Measurements from ENCODE around the gene ANXA10.
"Not testable (repeated sequence)": the region's sequence is repeated elsewhere in the genome, so short reads cannot be mapped to it uniquely, and the experiment has no call there.

ANXA10 gene, protein sequence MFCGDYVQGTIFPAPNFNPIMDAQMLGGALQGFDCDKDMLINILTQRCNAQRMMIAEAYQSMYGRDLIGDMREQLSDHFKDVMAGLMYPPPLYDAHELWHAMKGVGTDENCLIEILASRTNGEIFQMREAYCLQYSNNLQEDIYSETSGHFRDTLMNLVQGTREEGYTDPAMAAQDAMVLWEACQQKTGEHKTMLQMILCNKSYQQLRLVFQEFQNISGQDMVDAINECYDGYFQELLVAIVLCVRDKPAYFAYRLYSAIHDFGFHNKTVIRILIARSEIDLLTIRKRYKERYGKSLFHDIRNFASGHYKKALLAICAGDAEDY

DNA sequence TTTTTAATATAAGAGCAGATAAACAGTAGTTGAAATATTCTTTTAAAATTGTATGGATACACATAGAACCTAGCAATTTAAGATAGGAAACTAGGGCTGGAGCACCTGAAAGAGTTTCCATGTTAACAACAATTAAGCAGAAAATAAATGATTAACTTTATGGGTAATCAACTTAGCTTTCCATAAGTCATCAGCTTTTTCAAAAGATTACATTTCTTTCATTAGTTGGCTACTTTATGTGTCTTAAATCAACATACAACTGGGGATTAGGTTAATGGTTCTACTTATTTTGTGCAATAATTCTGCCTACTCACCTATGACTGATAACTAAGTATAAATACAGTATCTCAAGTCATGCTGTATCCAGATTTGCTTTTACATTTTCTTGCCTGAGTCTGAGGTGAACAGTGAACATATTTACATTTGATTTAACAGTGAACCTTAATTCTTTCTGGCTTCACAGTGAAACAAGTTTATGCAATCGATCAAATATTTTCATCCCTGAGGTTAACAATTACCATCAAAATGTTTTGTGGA lies at the start of gene ANXA10:
Gene ANXA10 (plus strand): TSS at position 362 of the 537 bp plus-strand sequence. CDS start 164 bp downstream, at position 526.
- DNase-seq (ENCODE audit: low read depth in 2 of 2) = no peak

DNA sequence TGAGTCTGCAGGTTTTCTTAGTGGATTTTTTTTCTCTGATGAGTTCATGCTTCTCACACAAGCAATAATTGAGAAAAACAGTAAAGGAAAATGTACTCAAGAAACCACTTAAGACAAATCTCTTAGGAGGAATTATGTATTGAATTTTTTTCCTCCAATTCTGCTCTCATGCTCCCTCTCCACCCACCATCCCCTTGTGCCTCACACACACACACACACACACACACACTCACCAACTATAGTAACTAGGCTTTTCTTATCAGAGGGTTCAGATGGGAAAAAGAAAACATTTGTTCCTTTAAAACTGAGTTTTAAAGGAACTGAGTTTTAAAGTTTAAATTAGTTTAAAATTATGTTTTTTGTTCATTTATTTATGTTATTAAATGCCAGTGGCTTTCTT lies 47.0 kb upstream of the ANXA10 start:
- DNase-seq (ENCODE audit: low read depth in 2 of 2) = no peak

DNA sequence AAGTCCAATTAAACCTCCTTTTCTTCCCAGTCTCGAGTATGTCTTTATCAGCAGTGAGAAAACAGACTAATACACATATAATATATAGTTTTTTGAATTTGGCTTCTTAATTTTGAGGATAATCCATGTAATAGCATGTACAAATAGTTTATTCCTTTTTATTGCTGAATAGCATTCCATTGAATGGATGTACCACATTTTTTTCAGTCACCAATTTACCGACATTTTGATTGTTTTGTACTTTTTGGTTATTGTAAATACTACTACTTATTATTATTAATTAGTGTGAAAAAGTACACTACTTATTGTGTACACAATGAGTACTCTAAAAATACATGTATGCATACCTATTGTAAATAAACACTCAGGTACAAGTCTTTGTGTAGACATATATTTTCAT lies 42.3 kb upstream of the ANXA10 start:
- no peak for DNase-seq (ENCODE audit: low read depth in 2 of 2)

DNA sequence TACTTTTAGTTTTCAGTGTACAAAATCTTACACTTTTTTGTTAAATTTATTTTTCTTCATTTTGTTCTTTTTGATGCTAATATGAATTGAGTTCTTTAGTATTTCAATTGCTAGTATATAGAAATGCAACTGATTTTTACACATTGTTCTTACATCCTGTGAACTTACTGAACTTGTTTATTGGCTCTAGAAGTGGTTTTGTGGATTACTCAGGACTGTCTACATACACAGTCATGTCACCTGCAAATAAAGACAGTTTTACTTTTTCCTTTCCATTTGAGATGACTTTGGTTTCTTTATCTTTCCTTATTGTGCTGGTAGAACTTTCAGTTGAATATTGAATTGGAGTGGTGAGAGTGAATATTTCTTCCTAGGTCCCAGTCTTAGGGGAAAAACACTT lies 40.8 kb upstream of the ANXA10 start:
- no peak for DNase-seq (ENCODE audit: low read depth in 2 of 2)

DNA sequence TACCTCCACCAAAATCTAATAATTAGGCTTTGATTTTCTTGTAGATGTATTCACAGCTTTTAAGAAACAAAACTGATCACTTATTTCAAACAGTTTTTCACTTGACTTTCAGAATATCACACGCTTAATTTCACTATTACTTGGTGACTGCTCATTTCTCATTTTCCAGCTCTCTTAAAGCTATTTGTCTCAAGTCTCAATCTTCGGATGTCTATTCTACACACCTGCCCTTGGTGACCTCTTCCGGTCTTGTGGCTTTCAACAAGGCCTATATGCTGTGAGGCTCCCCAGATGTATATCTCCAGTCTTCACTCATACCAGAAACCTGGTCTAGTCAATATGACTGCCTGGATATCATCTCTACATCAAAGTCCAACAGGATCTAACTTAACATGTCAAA lies 34.9 kb upstream of the ANXA10 start:
- no peak for DNase-seq (ENCODE audit: low read depth in 2 of 2)

DNA sequence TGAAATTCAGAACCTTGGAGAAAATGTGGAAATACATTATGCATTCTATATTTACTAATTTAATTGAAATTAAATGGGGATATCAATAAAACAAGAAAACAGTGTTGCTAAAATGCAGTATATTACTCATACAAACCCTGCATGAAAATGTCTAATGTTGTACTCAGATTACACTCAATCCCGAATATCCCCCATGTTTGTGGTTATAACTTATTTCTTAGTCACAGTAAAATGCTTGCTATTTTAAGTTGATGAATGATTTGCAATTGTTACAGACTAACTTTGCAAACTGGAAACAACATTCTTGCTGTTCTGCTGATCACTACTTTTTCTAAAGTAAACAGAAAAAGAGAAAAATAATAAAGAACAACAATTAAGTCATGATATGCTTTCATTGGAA lies 33.1 kb upstream of the ANXA10 start:
- no peak for DNase-seq (ENCODE audit: low read depth in 2 of 2)

DNA sequence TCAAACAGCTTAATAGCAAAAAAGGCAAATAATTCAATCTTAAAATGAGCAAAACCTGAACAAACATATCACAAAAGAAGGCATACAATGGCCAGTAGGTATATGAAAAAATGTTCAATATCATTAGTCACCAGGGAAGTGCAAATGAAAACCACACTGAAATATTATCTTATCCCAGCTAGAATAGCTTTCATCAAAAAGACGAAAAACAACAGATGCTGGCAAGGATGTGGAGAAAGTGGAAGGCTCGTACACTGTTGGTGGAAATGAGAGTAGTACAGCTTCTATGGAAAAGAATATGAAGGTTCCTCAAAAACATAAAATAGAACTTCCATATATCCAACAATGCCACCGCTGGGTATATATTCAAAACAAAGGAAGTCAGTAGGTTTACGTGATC lies 29.3 kb upstream of the ANXA10 start:
- no peak for DNase-seq (ENCODE audit: low read depth in 2 of 2)

DNA sequence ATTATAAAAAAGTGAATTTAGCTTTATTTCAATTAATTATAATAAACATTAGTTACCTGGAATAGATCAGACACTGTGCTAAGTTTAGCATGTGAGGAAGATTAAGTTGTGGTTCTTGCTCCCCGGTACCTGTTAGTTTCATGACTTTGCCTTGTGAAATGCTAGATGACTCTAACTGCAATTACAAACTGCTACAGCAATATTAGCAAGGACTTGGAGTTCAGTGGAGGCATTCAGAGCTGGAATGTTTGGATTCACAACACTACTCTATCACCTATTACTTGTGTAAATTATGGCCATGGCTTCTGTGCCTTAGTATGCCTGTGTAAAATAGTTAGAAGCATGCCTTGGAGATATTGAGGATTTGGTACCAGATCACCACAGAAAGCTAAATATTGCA lies 21.4 kb upstream of the ANXA10 start:
- no peak for DNase-seq (ENCODE audit: low read depth in 2 of 2)

DNA sequence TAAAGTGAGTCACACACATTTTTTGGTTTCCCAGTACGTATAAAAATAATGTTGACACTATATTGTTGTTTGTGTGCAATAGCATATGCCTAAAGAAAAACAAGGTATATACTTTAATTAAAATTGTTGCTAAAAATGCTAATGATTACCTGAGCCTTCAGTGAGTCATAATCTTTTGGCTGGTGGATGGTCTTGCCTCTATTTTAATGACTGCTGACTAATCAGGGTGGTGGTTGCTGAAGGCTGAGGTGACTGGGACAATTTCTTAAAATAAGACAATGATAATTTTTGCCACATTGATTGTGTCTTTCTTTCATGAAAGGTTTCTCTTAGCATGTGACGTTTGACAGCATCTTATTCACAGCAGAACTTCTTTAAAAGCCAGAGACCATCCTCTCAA lies 21.0 kb upstream of the ANXA10 start:
- DNase-seq (ENCODE audit: low read depth in 2 of 2) = no peak

DNA sequence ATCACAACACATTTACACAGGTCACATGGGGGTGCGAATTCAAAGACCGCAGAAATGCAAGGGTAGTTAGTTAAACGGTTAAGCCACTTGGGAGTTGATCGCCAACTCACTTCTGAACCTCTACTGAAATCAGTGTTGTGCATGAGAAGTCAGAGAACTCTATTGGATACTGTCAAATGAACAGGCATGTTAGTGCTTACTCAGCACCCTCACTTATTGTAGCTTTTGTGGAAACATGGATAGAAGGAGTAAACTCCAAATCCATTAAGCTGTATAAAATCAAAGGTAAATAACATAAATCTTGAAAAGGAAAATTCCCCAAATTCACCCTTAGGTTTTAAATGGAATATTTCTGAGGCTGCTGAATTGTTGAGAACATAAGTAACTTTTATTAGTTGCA lies 17.5 kb upstream of the ANXA10 start:
- DNase-seq (ENCODE audit: low read depth in 2 of 2) = no peak

DNA sequence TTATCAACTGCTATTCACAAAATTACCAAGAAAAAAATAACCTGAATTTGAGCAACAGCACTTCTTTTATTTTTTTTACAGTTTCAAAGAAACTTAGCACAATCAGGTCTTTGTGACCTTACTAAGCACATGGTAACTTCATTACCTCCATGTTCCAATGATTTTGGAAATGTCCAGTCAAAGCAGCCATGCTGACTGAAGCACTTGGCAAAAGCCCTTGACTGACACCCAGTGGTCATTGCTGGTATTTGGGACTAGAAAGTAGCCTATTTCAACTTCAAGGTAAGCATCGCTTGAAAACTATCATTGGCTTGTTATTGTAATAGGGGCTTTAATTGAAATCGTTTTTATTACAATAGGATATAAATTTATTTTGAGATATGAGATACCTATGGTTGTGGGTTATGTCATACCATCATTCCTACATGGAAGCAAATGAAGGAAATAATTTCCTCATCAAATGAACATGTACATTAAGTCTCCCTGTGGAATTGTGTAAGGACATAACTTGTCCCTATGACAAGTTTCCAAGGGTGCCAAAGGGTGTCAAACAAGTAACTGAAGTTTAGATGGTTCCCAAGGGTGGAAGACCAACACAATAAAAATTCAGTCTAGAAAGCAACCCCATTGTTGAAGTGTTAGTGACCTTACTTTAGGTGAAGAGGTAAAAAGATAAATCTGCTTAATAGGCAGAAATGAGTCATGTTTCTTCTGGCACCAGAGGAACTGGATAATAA lies 15.2 kb upstream of the ANXA10 start:
- DNase-seq (ENCODE audit: low read depth in 2 of 2) = no peak

DNA sequence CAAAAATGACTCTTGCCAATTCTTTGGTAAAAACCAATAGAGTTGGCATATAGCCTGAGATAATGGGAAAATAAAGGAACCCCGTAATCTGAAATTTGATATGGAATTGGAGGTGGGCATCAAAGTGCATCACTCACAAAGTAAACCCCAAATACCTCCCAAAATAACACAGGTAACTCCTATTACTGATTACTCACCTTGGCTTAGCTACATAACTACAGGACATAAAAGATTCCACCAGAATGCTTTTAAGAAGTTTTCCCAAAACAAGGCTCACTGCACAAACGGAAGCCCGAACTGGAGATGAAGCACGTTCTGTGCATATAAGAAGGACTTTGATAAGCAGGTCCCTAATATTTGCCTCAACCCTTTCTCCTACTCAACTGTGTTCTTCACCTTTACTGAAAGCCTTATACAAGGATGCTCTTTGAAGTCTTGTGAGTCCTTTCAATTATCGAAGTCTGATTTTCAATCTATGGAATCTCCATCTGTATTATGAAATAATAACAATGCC lies 14.6 kb upstream of the ANXA10 start:
- no peak for DNase-seq (ENCODE audit: low read depth in 2 of 2)

DNA sequence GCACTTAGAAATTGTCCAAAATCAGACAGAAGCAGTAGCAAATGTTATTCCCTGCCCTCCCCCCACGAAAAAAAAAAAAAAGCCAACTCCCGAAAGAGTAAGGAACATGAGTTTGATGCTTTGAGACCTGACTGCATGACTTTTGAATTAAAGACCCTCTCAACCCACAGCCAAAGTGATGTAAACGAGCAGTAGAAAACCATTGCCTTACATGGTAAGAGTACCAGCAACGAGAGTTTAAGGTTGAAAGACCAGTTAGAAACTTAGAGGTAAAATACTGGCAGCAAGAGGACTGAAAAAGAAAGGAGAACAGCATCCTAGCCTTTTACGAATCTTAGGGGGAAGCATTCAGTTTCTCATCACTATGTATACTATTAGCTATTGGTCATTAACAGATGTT lies 10.0 kb upstream of the ANXA10 start:
- DNase-seq (ENCODE audit: low read depth in 2 of 2) = no peak

DNA sequence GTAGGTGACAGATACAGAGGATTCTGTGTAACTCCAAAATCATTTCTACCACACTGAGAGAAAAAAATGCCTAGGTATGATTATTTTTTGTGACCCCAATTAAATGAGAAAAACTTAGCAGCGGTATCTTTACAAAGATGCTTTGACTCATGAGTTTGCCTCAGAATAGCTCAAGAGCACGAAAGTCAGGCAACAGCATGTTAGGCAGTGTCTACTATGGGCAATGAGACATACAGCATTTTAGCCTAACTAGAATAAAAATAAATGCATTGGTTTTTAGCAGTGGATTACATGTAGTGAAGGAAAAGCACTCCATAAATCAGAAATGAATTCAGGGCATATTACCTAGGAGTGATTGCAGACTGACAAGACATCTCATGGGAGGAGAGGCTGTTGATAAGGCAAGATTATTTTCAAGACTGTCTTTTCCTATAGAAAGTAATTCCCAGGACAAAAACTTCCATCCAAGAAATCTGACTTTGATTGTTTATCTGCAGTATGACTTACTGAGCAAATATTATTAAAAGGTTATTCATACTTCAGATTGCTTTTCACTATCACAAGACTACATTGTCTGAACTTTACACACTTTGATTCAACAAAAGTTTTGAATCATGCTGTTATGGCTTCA lies 3.6 kb downstream of the ANXA10 start:
- no peak for DNase-seq (ENCODE audit: low read depth in 2 of 2)

DNA sequence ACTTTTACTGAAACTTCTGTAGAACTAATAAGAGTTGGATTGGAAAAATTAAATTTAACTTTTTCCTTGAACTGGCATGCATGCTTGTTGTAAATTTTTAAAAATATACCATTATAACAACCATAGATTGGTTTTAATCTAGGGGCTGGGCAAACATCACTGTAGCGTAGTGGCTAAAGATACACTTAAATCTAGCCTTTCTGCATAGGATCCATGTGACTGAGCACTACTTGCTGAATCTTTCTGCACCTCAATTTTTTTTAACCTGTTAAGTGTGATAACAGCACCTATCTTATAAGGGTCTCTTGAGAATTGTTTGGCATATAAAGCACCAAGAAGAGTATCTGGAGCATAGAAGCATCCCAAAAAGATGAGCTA lies 4.1 kb downstream of the ANXA10 start:
- no peak for DNase-seq (ENCODE audit: low read depth in 2 of 2)

DNA sequence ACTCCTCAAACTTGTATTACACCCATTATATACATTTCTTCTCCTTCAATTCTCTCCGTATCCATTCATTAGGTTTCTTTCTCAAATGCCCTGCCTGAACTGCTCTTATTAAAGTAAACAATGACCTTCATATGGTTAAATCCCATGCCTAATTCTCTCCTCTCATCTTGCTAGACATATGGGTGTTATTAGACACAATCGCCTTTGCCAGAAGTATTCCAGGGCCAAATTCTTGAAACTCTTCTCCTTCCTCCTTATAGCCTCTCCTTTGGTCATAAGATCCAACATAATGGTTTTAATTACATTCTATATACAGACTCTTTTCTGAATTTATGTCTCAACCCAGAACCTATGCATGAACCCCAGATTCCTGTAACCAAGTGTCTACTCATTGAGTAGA lies 4.8 kb downstream of the ANXA10 start:
- DNase-seq (ENCODE audit: low read depth in 2 of 2) = no peak

DNA sequence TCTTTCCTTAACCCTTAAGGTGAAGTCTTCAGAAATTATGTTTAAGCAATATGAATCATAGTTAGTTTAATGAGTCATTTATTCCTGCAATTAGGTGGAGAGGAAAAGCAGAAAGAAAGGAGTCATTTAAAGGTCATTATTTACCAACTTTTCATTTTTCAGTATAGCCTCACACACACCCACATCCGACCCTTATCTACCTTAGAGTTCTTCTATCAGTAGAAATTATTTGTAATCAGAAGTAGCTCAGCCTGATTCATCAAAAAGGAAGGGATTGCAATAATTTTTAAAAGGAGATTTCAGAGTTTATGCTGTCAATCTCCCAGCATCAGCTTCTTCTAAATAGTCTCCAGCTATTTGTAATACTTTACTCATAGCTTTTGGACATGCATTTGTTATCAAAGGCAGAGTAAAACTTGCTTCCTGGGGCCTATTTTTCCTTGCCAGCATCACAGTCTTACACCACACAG lies 5.9 kb downstream of the ANXA10 start:
- no peak for DNase-seq (ENCODE audit: low read depth in 2 of 2)

DNA sequence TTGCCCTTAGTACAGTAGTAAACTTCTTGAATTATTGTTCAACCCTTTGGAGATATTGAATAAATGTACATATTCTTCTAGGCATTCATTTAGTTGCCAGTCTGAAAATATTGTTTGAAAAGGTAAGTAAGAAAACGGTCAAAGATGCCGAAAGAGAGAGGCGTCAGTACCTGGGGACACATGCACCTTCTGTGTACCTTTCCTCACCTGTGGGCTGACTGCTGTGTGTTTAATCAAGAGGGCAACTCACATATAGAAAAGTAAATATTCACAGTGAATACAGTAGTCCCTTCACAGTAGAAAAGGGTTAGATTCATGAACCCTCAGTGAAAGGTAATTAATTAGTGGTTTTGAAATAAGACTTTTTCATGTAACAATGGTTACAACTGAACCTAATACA lies 6.9 kb downstream of the ANXA10 start:
- DNase-seq (ENCODE audit: low read depth in 2 of 2) = no peak

DNA sequence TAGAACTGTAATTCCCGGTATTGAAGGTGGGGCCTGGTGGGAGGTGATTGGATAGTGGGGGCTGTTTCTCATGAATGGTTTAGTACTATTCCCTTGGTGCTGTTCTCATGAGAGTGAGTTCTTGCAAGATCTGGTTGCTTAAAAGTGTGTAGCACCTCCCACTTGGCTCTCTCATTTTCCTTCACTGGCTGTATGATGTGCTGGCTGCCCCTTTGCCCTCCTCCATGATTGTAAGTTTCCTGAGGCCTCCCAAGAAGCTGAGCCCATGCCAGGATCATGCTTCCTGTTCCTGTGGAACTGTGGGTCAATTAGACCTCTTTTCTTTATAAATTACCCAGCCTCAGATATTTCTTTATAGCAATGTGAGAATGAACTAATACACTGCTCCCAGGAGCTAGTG lies 8.7 kb downstream of the ANXA10 start:
- DNase-seq (ENCODE audit: low read depth in 2 of 2) = no peak

DNA sequence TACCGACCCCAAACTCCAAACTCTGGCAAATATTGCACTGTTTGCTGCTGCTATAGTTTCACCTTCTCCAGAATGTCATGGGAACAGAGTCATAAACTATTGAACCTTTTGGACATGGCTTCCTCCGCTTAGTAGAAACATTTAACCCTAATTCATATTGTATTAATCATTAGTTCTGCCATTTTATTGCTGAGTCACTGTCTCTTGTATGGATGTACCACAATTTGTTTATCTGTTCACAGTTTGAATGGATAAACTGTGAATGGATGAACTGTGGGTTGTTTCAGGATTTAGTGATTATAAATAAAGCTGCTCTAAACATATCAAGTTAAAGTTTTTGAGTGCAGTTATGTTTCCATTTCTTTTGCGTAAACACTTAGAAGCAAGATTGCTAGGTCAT lies 10.1 kb downstream of the ANXA10 start:
- DNase-seq (ENCODE audit: low read depth in 2 of 2) = no peak

DNA sequence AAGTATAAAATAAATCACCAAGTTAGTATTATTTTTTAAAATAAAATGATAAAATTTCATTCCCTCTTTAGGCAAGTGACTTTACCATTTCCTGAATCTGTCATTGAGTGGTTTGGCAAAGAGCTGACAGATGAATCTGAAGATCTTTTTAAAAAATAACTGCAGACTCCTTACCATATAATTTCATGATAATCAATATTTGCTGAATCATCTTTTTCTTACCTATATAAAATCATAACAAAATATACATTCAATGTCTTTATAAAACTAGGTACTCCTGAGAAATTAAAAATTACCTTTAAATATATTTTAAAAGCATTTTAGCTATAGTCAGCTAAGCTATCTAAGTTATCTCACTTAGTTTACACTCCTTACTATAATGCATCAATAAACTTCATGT lies 17.2 kb downstream of the ANXA10 start:
- no peak for DNase-seq (ENCODE audit: low read depth in 2 of 2)

DNA sequence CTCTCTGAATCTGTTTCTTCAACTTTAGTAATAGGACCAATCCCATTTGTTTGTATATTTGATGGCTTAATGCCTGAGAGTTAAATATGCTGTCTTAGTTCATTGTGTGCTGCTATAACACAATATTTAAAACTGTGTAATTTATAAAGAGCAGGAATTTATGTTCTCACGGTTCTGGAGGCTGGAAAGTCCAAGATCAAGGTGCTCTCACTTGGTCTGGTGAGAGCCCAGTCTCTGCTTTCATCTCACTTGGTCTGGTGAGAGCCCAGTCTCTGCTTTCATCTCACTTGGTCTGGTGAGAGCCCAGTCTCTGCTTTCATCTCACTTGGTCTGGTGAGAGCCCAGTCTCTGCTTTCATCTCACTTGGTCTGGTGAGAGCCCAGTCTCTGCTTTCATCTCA lies 20.7 kb downstream of the ANXA10 start:
- not testable (repeated sequence) for DNase-seq (ENCODE audit: low read depth in 2 of 2)
